A549 treated with RU486 at 1 μM for 4 hours (cell line): ENCODE results near the gene BMP6. TPM values are rescaled to one million over a fixed set of nuclear protein-coding genes. Genes with fewer than 3 reads are reported as not detected.

Source experiments
- total RNA-seq: library from RNA; stranded (reverse); fragments of 200-300 nt; extraction: Qiagen RNA extraction; gene quantifications from 5 replicates; pipeline ENCODE4 v1.2.3, GENCODE V29; 2022; ENCODE audit warnings: low read depth

Gene BMP6
- total RNA-seq = 13.7 to 21.7 TPM (median 20.3 TPM) in 5 replicates

DNA sequence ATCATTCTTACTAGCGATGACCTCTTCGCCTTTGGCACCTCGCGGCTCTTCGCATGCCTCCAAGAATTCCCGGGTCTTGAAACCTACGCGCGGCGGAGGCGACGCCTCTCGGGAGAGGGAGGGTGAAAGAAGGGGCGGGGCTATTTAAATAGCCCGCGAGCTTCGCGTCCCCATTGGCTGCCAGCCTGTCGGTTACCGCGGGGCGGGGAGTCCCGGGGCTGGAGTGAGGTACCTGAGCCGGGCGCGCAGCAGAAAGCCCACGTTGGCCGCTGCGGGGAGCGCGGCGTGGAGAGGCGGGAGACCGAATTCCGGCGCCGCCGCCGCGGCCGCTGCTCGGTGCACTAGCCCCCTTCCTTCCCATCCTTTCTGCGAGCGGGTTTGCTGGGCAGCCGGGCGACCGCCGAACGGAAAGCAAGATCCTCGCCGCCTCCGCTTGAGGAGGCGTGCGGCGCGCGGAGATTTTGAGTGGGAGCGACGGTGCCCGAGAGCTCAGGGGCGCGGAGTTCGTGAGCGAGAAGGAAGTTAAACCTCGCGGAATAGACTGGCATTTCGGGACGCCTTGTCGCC, at the start of gene BMP6:
BMP6 (plus strand) TSS at position 251 of the 567 bp plus-strand sequence. CDS start 857 bp downstream, outside the sequence.

DNA sequence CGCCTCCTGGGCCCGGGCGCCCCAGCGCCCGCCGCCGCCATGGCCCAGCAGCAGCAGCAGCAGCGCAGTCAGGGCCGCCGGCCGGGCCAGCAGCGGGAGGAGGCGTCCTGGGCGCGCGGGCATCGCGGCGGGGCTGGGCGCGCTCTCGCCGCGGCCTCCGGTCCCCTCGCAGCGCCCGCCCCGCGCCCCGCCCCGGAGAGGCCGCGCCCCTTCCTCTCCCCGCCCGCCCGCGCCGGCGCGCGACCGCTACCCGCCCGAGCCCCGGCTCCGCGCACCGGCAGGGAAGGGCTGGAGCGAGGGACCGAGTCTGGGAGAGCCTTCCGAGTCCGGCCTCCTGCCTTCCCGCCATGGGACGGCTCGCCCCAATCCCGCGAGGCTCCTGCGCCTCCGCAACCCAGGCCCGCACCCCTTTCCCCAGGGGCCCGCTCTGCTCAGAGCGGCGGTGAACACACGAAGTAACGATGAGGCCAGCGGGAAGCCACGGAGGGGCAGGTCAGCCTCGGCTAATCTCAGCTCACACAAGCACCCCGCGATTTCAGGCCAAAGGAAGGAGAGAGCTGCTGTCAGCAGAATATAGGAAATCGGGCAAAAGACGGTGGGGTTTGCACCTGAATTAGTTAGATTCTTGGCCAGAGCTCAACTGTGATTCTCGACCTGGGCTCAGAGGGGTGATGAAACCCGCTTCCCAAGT, 184.9 kb downstream of the BMP6 start, which contains the start of gene TXNDC5:
TXNDC5 (minus strand) TSS at position 135 of the 691 bp plus-strand sequence; CDS start at position 123, 12 bp downstream.

Other genes starting within 250 kb of the BMP6 start
- gene DSP, start 184.4 kb upstream of the BMP6 start, total RNA-seq = 33.8 to 56.5 TPM (median 45.3 TPM) in 5 replicates
- gene SNRNP48, start 135.9 kb upstream of the BMP6 start, total RNA-seq = 5.1 to 10.6 TPM (median 9.1 TPM) in 5 replicates
- 125 to 154 TPM (median 148 TPM) in 5 replicates for gene TXNDC5, start 184.7 kb downstream of the BMP6 start, total RNA-seq